Hepatocyte (in vitro differentiated cells): ENCODE results near the gene MYO1D.
A peak's percentile ranks its signal among the peaks of the same experiment; 100 is the strongest.

Experiments used
- CTCF ChIP-seq: fragments of 200-600 bp; sonication (generic); IDR thresholded peaks from 2 replicates; pipeline ENCODE4 v1.5.1; 2016; ENCODE audit warnings: antibody characterized with exemption, mild to moderate bottlenecking; ENCODE audit not compliant: poor library complexity
- EZH2phosphoT487 ChIP-seq: fragments of 200-600 bp; sonication (generic); IDR thresholded peaks from one replicate; pipeline ENCODE4 v1.6.1; 2018; ENCODE audit warnings: antibody characterized with exemption, mild to moderate bottlenecking, low read depth, moderate library complexity; ENCODE audit not compliant: unreplicated experiment, severe bottlenecking

GRCh38 chr17:32659419-32659842 lies 217.5 kb downstream of the MYO1D start:
- peak; percentile 84 for TF ChIP-seq CTCF
- no peak for TF ChIP-seq EZH2phosphoT487
